ENCODE results near the gene FAM114A1. TPM values are rescaled to one million over a fixed set of nuclear protein-coding genes. Genes with fewer than 3 reads are reported as not detected.

Gene FAM114A1
- total and polyA plus RNA-seq, 2 experiments from 2014 or later: 13.0 to 14.5 TPM

- peaks cover 2% of the 10 kb centered on the region for H3K27me3 Mint-ChIP-seq (ENCODE audit: insufficient read depth, low read depth, poor library complexity)
- H3F3A ChIP-seq (replicated peaks; ENCODE audit: low read depth): no peaks in the 10 kb centered on the region
- TF ChIP-seq ZNF114 (CRISPR knock-in tag; IDR thresholded peaks at IDR 0.05): no peak
- TF ChIP-seq CTCF (conservative IDR thresholded peaks at IDR 0.05; ENCODE audit: low read depth in 2 of 2): no peak
- TF ChIP-seq, protein P1, sequence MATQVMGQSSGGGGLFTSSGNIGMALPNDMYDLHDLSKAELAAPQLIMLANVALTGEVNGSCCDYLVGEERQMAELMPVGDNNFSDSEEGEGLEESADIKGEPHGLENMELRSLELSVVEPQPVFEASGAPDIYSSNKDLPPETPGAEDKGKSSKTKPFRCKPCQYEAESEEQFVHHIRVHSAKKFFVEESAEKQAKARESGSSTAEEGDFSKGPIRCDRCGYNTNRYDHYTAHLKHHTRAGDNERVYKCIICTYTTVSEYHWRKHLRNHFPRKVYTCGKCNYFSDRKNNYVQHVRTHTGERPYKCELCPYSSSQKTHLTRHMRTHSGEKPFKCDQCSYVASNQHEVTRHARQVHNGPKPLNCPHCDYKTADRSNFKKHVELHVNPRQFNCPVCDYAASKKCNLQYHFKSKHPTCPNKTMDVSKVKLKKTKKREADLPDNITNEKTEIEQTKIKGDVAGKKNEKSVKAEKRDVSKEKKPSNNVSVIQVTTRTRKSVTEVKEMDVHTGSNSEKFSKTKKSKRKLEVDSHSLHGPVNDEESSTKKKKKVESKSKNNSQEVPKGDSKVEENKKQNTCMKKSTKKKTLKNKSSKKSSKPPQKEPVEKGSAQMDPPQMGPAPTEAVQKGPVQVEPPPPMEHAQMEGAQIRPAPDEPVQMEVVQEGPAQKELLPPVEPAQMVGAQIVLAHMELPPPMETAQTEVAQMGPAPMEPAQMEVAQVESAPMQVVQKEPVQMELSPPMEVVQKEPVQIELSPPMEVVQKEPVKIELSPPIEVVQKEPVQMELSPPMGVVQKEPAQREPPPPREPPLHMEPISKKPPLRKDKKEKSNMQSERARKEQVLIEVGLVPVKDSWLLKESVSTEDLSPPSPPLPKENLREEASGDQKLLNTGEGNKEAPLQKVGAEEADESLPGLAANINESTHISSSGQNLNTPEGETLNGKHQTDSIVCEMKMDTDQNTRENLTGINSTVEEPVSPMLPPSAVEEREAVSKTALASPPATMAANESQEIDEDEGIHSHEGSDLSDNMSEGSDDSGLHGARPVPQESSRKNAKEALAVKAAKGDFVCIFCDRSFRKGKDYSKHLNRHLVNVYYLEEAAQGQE (IDR thresholded peaks at IDR 0.05; ENCODE audit: unreplicated experiment): no peak
- TF ChIP-seq POLR2AphosphoS5 (IDR thresholded peaks at IDR 0.05; ENCODE audit: low read depth): no peak
- TF ChIP-seq ZNF462 (CRISPR knock-in tag; IDR thresholded peaks at IDR 0.05): no peak
- TF ChIP-seq EZH2 (IDR thresholded peaks at IDR 0.05; ENCODE audit: low read depth, unreplicated experiment): no peak
- no peak for TF ChIP-seq EZH2phosphoT487 (IDR thresholded peaks at IDR 0.05; ENCODE audit: unreplicated experiment)
- no peak for TF ChIP-seq NANOG (IDR thresholded peaks at IDR 0.05; ENCODE audit: borderline replicate concordance)
- TF ChIP-seq ZNF331 (CRISPR knock-in tag; IDR thresholded peaks at IDR 0.05; ENCODE audit: low read depth): no peak
- no peak for TF ChIP-seq CREB1 (CRISPR knock-in tag; IDR thresholded peaks at IDR 0.05; ENCODE audit: low read depth)
- no peak for TF ChIP-seq STAT1 (IDR thresholded peaks at IDR 0.05; ENCODE audit: unreplicated experiment)
- no peak for TF ChIP-seq ETS1 (IDR thresholded peaks at IDR 0.05)
- TF ChIP-seq JUNB (IDR thresholded peaks at IDR 0.05; ENCODE audit: unreplicated experiment): no peak
- H4K20me1 ChIP-seq (replicated peaks; ENCODE audit: insufficient read depth): no peaks in the 10 kb centered on the region
- no peak overlapping the region for H3K4me2 ChIP-seq
- H3K4me1 ChIP-seq (ENCODE audit: insufficient read depth): no peaks in the 10 kb centered on the region
- no peaks in the 10 kb centered on the region for H3K36me3 ChIP-seq (ENCODE audit: insufficient read depth)
- DNase-seq (ENCODE audit: low spot score): no peak
- H3K79me2 ChIP-seq (replicated peaks; ENCODE audit: insufficient read depth): no peaks in the 10 kb centered on the region
- H3K27me3 ChIP-seq (ENCODE audit: insufficient read depth): no peaks in the 10 kb centered on the region
- no peak for ATAC-seq
- no peaks in the 10 kb centered on the region; the same call in 2 of the 3 replicates for H3K9me3 Mint-ChIP-seq
- H3K4me1 Mint-ChIP-seq: no peaks in the 10 kb centered on the region
- H3K27ac ChIP-seq (ENCODE audit: low read depth): no peak overlapping the region
- no peak overlapping the region for H3K4me3 ChIP-seq
- H2AFZ ChIP-seq: no peak overlapping the region
- H3K9me2 ChIP-seq (ENCODE audit: insufficient read depth): no peaks in the 10 kb centered on the region
- H3K27ac Mint-ChIP-seq: no peak overlapping the region
- H3K36me3 Mint-ChIP-seq (ENCODE audit: low read depth): peaks cover 7% of the 10 kb centered on the region; the same call in 1 of the 3 replicates
- no peak overlapping the region for H3K4me3 Mint-ChIP-seq
These were observed 30.6 kb downstream of the FAM114A1 start for GRCh38 chr4:38898245-38898644.

Measured in GM23338 (cell line).